ENCODE measurements around the gene EXOC3.

Gene EXOC3

DNA sequence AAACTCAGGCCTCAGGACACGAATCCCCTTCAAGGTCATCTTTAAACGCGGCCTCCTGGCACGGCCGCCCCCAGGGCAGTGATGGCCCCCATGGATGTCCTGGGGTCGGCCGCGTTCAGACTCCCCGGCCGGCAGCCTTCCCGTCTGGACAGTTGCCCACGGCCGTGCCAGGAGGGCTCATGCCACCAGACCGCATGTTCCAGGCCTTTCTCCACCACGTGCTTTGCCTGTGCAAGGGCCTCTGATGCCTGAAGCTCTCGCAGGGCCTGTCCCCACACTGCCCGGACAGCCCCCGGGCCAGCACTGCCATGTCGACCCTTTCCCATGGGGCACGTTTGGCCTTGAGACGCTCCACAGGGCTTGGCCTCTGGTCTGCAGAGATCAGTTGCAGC lies 46.7 kb downstream of the EXOC3 start:
- DNase-seq = no peak

DNA sequence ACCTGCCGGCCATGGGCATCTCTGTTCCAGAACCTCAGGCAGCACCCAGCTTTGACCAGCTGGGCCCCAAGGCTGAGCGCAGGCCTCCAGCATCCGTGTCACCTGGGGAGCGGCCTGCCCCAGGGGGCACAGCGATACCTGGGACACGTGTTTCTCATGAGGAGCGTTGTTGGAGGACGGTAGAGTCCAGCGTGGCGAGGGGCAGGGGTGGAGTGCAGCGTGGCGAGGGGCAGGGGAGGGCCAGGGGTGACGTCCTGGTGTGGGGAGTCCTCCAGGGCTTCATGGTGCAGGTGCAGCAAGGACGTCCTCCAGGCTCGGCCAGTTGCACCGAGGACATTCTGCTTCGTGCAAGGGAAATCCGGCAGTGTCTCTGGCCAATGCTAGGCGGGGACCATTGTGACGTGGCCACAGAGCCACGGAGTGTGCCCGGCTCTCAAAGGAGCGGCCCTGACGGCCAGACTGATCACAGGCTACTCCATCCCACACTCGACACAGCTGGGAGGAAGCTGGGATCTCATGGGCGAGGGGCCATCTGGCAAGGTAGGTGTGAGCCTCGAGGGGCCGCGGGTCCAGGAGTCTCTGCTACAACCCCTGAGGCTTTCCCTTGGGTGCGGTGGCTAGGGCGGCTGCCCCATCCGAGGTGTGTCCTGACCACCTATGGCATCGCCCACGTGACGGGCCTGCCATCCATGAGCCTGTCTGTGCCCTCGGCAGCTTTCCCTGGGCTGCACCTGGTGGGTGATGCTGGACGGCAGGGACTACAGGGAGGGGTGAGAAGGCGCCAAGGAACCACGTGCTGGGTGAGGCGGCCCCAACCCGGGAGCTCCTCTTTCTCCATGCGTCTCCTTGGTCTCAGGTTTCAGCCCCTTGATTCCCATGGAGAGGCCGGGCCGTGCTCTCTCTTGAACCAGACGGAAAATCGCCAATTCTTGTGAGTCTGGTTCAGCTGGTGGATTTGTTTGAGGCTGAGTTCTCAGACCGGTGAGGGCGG lies 47.4 kb downstream of the EXOC3 start:
- DNase-seq = no peak

DNA sequence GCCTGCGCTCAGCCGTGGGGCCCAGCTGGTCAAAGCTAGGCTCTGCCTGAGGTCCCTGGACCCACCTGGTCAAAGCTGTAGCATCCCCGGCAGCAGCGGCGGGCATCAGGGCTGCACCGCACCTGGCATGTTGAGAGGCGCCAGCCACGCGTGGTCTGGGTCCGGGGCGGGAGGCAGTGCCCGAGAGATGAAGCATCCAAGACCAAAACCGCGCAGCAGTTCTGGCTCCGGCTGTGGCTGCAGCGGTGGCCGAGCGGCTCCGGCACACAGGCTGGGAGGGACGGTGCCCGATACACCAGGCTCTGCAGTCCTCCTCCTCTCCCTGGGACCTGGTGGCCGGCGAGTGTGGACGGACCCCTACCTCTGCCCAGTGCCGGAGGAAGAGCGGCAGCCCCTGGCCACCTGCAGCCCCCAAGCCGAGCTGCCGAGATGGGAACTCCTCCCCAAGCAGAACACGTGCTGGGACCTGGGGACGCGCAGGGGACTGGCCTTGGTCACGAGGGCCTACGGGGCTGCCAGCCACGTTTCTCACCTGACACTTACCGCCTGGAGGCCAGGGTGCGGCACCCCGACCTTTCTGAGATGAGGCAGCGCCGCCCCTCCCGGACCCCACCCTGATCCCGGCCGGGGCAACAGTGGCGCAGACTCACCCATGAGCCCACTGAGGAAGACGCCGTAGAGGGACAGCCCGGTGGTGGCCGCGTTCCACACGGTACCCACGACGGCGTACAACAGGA lies 48.3 kb downstream of the EXOC3 start:
- no peak for DNase-seq

DNA sequence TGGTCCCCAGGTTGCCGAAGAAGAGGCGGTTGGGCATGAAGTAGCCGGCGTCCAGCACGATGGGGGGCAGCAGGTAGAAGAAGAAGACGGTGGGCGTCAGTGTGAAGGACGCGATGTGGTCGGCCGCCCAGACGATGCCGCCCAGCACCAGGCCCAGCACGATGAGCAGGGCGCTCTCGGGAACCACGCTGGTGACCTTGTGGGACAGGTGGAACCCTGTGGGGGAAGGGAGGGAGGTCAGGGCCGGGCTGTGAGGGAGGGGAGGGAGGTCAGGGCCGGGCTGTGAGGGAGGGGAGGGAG lies 48.8 kb downstream of the EXOC3 start:
- no peak for DNase-seq

DNA sequence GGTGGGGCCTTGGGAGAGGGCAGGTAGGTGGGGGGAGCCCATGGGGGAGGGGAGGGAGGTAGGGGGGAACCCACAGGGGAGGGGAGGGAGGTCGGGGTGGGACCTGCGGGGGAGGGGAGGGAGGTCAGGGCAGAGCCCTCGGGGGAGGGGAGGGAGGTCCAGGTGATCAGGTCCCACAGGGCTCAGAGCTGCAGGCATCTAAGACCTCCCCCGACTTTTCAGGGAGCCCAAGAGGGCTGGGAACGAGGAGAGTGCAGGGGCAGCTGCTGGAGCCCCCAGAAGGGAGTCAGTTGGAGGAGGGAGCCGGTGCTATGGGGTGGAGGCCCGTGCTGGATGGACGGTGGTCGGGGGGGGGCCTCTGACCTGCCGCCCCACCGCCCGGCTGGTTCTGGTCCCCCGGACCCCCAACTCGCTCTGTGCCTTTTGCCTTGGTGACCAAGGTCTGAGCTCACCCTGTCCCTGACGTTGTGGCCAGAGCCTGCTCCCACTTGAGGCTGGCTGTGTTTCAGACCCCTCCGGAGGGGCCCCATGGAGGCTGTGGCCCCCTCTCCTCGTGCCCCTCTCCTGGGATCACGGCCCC lies 49.4 kb downstream of the EXOC3 start:
- DNase-seq = no peak

DNA sequence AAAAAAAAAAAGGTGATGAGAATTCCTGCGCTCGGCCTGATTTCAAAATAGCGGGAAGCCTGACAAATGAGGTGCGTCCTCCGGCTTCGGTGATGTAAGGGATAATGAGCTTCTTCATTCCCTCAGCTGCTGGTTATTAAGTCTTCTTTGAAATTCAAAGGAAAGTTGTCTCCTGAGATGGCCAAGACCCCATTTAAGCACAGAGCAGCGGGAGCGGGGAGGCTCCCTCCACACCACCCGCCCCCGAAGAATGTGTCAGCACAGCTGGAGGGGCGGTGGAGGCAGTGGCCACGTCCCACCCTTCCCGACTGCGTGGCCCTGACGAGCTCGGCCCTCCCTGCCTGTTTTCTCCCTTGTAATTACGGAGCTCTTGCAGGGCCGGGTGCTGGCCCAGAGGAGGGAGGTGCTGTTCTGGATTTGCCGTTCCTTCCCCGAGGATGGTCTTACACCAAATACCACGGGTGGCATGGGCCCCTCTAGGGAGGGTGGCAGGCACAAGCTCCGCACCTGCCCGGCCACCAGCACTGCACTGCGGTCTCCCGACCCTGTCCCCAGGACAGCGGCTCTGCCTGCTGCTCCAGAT lies 50.2 kb downstream of the EXOC3 start:
- DNase-seq = no peak

- DNase-seq = no peak
Observed at GRCh38 chr5:493758-494157, 50.8 kb downstream of the EXOC3 start.

DNA sequence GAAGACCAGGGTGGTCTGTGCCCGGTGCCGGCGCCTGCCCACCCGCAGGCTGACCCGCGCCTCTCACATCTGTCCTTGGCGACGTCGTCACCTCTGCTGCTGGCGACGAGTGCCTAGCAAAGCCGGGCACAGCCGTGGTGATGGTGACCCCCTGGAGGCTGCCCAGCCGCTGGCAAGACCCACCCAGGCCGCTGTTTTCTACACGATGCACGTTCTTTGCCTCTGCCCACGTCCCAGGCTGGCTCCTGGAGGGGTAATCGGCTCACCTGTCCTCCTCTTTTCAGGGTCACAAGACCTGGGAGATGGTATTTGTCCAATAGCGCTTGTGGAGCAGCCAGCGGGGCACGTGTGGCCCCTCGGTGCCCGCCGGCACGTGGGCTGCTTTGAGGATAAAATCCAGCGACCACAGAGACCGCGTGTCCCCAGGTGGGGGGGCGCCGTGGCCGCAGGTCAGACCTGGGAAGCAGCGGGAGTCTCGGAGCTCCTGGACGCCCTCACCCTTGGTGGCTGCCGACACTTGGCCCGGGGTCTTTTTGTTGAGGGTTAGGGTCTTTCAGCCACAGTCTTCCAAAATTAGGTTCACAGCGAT lies 51.8 kb downstream of the EXOC3 start:
- no peak for DNase-seq

GRCh38 chr5:496028-496427 lies 53.1 kb downstream of the EXOC3 start:
- DNase-seq = no peak

GRCh38 chr5:497090-497700 lies 54.2 kb downstream of the EXOC3 start:
- no peak for DNase-seq

GRCh38 chr5:497871-498509 lies 55.0 kb downstream of the EXOC3 start:
- no peak for DNase-seq

DNA sequence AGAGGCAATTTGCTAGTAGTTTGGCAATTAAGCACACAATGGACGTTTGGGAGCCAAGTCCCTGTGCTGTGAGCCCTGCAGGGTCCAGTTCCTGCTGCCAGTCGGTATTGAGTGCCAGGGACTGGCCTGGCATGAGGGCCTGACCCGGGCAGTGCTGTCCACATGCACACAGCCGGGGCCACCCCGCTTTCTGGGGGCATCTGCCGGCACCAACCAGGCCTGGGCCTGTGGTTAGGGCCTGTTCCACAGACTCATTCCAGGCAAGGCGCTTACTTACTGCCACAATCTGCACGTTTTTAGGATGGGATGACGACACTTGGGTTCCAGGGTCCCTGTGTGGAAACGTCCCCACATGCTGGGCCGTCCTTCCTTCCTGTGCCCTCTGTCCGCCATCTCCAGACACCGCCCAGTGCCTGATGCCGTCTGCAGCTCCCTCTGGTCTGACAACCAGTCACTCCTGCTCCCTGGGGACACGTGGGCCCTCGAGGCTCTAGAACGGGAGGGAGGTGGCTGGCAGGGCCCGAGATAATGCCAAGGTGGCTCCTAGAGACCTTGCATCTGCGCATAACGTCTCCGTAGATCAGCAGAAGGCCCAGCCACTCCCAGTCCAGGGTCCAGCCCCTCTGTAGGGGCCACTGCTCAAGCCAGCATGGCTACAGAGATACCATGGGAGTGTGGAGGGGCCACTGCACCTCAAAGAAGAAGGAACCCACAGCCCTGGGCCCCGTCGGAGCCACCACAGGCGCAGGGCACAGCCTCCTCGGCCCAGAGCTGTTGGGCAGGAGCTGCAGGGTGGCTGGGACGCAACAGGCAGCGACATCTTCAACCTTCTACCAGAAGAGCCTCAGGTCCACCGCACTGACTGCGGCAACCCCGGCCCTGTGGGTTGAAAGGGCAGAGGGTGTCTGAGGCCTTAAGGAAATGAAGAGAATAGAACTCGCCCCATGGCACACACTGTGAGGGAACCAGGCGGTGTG lies 56.5 kb downstream of the EXOC3 start:
- no peak for DNase-seq

- DNase-seq = no peak
Observed at GRCh38 chr5:500491-500890, 57.5 kb downstream of the EXOC3 start.

GRCh38 chr5:501105-501830 lies 58.3 kb downstream of the EXOC3 start:
- no peak for DNase-seq

GRCh38 chr5:501831-502184 lies 58.8 kb downstream of the EXOC3 start:
- DNase-seq = no peak

- DNase-seq = no peak
Observed at GRCh38 chr5:502325-503079, 59.5 kb downstream of the EXOC3 start.

DNA sequence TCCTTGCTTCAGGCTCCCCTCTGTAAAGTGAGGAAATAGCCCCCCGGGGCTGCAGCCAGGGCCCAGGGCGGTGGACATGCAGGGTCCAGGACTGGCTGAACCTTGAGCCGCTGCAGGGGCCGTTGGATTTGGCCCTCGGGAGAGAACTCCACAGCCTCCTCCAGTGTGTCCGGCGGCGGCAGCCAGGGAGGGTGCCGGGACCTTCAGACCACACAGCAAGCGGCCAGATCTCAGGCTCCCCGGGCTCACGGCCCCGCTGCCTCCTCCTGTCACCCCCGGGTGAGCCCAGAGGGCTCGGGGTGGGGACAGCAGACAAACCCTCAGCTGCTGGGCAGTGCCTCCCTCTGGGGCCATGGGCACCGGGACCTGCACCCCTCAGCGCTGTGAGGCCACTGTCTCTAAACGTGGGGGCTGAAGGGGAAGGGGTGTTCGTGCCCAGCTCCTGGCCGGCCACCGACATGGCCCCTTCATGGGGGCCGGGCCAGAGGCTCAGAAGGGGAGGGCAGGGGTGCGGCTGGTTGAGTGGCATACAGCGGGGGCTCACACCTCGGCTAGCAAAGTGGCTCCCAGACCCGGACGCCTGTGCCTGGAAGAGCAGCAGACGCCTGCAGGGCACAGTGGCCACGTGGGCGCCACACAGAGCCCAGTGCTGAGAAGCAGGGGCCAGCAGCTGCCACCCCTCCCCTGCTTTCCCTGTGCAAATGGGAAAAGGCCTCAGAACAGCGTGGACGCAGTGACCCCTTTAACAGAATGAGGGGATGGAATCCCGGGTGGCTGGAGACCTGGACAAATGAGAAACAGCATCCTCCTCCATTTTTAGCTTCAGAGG lies 61.6 kb downstream of the EXOC3 start:
- DNase-seq = no peak

GRCh38 chr5:505951-506525 lies 63.1 kb downstream of the EXOC3 start:
- no peak for DNase-seq
